HEK293T (cell line): Measurements from ENCODE around the gene WNT9A.

ENCODE experiments used
- FOXM1 ChIP-seq: fragments of 450-650 bp; IDR thresholded peaks from 2 replicates; pipeline ENCODE4 v1.6.1; 2017; ENCODE audit warnings: mild to moderate bottlenecking, borderline replicate concordance
- SP1 ChIP-seq: fragments of 450-650 bp; IDR thresholded peaks from 2 replicates; pipeline ENCODE4 v1.6.1; 2017

DNA sequence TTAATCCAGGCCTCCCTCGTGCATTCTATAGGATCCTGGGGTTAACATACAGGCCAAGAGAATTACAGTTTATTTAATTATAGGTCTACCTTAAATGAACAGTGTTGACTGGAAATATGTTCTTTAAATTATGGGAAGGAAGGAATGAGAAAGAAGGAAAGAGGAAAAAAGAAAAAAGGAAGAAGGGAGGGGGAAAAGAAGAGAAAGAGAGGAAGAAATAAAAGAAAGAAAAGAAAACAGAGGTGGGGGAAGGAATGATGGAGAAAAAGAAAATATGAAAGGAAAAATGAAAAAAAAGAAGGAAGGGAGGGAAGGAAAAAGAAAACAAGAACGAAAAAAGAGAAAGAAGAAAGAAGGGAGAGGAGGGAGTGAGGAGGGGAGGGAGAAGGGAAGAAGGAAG is 38.5 kb downstream of the WNT9A start:
- TF ChIP-seq SP1 = no peak
- TF ChIP-seq FOXM1 = no peak
